Bronchial smooth muscle cell (primary cell): ENCODE measurements around the gene EIF4G3. TPM values are rescaled to one million over a fixed set of nuclear protein-coding genes. Genes with fewer than 3 reads are reported as not detected.

Source experiments
- total RNA-seq: library from RNA; depleted of rRNA; stranded (reverse); fragments of >200 nt; gene quantifications from 2 replicates; pipeline ENCODE4 v1.2.1, GENCODE V29; 2014

The EIF4G3 gene, protein sequence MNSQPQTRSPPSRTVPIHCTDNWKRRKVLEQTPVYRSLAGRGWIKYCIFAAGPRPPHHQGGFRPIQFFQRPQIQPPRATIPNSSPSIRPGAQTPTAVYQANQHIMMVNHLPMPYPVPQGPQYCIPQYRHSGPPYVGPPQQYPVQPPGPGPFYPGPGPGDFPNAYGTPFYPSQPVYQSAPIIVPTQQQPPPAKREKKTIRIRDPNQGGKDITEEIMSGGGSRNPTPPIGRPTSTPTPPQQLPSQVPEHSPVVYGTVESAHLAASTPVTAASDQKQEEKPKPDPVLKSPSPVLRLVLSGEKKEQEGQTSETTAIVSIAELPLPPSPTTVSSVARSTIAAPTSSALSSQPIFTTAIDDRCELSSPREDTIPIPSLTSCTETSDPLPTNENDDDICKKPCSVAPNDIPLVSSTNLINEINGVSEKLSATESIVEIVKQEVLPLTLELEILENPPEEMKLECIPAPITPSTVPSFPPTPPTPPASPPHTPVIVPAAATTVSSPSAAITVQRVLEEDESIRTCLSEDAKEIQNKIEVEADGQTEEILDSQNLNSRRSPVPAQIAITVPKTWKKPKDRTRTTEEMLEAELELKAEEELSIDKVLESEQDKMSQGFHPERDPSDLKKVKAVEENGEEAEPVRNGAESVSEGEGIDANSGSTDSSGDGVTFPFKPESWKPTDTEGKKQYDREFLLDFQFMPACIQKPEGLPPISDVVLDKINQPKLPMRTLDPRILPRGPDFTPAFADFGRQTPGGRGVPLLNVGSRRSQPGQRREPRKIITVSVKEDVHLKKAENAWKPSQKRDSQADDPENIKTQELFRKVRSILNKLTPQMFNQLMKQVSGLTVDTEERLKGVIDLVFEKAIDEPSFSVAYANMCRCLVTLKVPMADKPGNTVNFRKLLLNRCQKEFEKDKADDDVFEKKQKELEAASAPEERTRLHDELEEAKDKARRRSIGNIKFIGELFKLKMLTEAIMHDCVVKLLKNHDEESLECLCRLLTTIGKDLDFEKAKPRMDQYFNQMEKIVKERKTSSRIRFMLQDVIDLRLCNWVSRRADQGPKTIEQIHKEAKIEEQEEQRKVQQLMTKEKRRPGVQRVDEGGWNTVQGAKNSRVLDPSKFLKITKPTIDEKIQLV (N-terminal part only)
- 21.5 and 32.8 TPM in 2 replicates for total RNA-seq

DNA sequence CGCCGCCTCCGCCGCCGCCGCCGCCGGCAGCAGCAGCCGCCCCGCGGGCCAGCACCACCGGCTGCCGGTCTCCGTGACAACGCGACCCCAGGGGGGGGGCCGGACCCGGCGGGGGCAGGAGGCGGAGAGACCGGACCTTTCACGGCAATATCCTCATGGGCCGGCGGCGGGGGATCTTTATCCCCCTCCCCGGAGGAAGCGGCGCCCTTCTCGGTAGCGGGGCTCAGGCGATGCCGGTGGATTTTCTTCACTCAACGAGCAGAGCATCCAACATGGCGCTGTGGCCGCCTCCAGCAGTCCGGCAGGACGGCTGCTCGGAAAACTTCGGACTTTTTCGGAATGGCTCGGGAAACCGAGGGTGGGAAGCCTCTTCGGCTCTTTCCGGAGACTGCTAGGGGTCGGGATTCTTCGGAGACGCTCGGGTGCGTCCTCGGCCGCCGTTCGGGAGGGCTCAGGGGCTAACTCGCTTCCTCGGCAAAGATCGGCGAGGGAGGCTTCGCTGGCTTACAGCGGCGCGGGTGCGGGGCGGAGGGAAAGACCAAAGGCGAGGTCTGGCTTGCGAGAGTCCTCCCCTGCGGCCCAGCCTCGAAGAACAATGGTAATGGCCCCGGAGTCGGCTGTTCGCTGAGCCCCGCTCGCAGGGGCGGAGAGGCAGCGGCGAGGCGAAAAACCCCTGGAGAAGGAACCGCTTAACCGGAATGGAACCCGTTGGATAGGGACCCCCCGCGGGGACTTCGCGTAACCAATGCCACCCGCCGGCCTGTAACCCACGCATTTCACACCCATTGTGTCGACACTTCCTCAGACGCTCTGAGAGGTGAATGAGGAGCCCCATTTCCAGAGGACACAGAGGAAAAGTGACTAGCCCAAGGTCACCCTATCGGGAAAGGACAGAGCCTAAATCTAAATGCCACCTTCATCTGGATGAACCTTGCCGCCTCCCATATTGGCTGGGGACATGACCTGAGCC, at the start of gene EIF4G3:
Gene EIF4G3 (minus strand): TSS at position 312 of the 970 bp plus-strand sequence. CDS start 174,155 bp downstream, outside the sequence.

DNA sequence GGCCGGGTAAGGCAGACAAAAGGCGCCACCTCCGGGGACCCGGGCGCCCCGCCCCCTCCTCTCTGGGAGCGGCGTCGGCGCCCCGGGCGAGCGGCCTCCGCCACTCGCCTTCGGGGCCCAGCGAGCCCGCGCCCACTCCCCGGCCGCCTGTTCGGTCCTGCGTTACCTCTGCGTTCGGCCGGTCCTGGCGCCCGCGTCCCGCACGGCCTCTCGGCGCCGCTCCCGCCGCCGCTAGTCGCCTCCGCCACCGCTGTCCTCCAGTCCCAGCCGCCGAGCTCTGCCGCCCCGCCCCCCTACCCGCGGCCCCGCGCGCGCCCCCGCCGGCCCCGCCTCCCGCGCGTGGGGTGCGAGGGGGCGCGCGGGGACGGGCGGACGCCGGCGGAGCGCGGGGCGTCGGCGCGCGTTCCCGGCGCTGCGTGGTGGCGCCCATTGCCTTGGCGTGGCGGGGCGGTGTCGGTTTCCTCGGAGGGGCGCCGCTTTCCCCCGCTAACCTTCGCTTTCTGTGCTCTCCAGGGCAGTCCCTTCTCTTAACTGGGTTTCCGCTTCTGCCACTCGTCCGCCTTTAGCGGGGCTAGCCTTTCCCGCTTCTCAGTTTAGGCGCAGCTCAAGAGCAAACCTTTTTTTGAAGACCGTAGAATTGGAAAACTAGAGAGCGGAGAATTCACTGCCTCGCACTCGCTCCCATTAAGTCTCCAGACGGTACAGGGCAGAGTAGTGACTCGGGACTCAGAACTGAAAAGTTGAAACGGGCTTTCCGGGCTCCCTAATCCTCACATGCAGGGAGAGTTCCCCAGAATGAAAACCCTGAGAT, 389.5 kb downstream of the EIF4G3 start, which contains the start of gene HP1BP3:
Gene HP1BP3 (minus strand): TSS at position 279 of the 811 bp plus-strand sequence. CDS start 6,867 bp downstream, outside the sequence.

Other genes with a start within 250 kb of the EIF4G3 start
- gene ECE1, start 113.6 kb upstream of the EIF4G3 start, total RNA-seq = 26.2 and 40.7 TPM in 2 replicates